HepG2 (cell line): ENCODE data around the gene PLOD3. TPM values are rescaled to one million over a fixed set of nuclear protein-coding genes. Genes with fewer than 3 reads are reported as not detected.

Source experiments
- ATAC-seq: fragments of 200-7000 bp; cut with Tn5 transposase; 3 replicates; pipeline ENCODE4 v1.9.1; 2020; ENCODE audit warnings: mild to moderate bottlenecking, moderate library complexity
- BruUV-seq: library from RNA; stranded (reverse); fragments of 400-500 nt; replicated peaks from 2 replicates; lab custom pipeline; 2021; lab: Mats Ljungman, UMichigan
- CTCF ChIA-PET: fragments of 300-600 bp; formaldehyde crosslinking; extraction: SDS; loops from one replicate; lab custom pipeline; 2021; ENCODE audit warnings: low total read pairs, inconsistent platforms, low intra/inter-chr PET ratio; lab: Yijun Ruan, JAX
- POLR2A ChIA-PET: fragments of 350-600 bp; sonication (Branson Sonifier 250); formaldehyde crosslinking; loops from one replicate; lab custom pipeline; 2020; ENCODE audit warnings: antibody characterized with exemption, inconsistent platforms; lab: Yijun Ruan, JAX
- DNase-seq: peaks from one replicate; pipeline ENCODE4 v3.0.0-alpha.2; 2015; ENCODE audit warnings: low spot score
- FAIRE-seq: peaks from 3 replicates; lab custom pipeline; 2011; peaks lifted over from hg19 to GRCh38; lab: Jason Lieb, UNC
- H2AFZ ChIP-seq: one replicate; pipeline ENCODE4 v1.6.1; 2011; ENCODE audit warnings: low read length, inconsistent platforms
- H3K27ac ChIP-seq: fragments of 300-600 bp; 3 replicates; pipeline ENCODE4 v1.8.0; 2011; ENCODE audit warnings: mixed run types, mild to moderate bottlenecking, mixed read lengths, low read length, inconsistent platforms; ENCODE audit not compliant: insufficient read depth; ENCODE audit errors: extremely low read length
- H3K27me3 ChIP-seq, 2 experiments: fragments of 200-600 bp in 1 of 2; 2 replicates in 1 of 2; 3 replicates in 1 of 2; pipeline versions ENCODE4 v1.6.0 to v1.8.0; 2011; ENCODE audit warnings: low read length in 2 of 2, mild to moderate bottlenecking in 2 of 2, moderate library complexity in 2 of 2, inconsistent platforms in 1 of 2; ENCODE audit not compliant: insufficient read depth in 2 of 2, control insufficient read depth in 1 of 2
- H3K36me3 ChIP-seq, 2 experiments: fragments of 200-600 bp in 1 of 2; replicated peaks in 1 of 2; 2 replicates in 1 of 2; 3 replicates in 1 of 2; pipeline versions ENCODE4 v1.5.1 to v1.8.0; 2011; ENCODE audit warnings: low read length in 2 of 2, inconsistent platforms in 1 of 2; ENCODE audit not compliant: insufficient read depth in 2 of 2, control insufficient read depth in 1 of 2
- H3K4me1 ChIP-seq: 2 replicates; pipeline ENCODE4 v1.5.1; 2012; ENCODE audit warnings: low read length, inconsistent platforms; ENCODE audit not compliant: insufficient read depth
- H3K4me2 ChIP-seq: 2 replicates; pipeline ENCODE4 v1.6.0; 2011; ENCODE audit warnings: low read depth, low read length, inconsistent platforms
- H3K4me3 ChIP-seq, 3 experiments: fragments of 200-600 bp in 1 of 3; sonication (generic), shearing (Covaris generic) in 1 of 3; replicated peaks in 1 of 3; 2 replicates each; pipeline ENCODE4 v1.5.1; 2011 to 2016; ENCODE audit warnings: low read length in 3 of 3, inconsistent platforms in 2 of 3, low read depth in 2 of 3, mild to moderate bottlenecking in 2 of 3, control low read depth in 1 of 3, mixed read lengths in 1 of 3; ENCODE audit not compliant: insufficient read depth in 1 of 3
- H3K79me2 ChIP-seq: one replicate; pipeline ENCODE4 v1.6.1; 2011; ENCODE audit warnings: low read length, inconsistent platforms; ENCODE audit not compliant: insufficient read depth
- H3K9ac ChIP-seq: 2 replicates; pipeline ENCODE4 v1.6.0; 2011; ENCODE audit warnings: mild to moderate bottlenecking, low read depth, low read length, inconsistent platforms; ENCODE audit not compliant: insufficient read depth
- H3K9me3 ChIP-seq: 2 replicates; pipeline ENCODE4 v1.5.1; 2012; ENCODE audit warnings: mild to moderate bottlenecking, low read length
- H4K20me1 ChIP-seq: 2 replicates; pipeline ENCODE4 v1.6.0; 2011; ENCODE audit warnings: inconsistent platforms, mild to moderate bottlenecking, low read length, moderate library complexity; ENCODE audit not compliant: insufficient read depth
- ATF2 ChIP-seq: sonication (generic); formaldehyde crosslinking; IDR thresholded peaks from 2 replicates; pipeline ENCODE4 v1.4.0; 2020; ENCODE audit warnings: missing genetic modification reagents
- LCORL ChIP-seq, 2 experiments: fragments of 450-650 bp in 1 of 2; sonication (generic) in 1 of 2; formaldehyde crosslinking in 1 of 2; IDR thresholded peaks; 2 replicates each; pipeline versions ENCODE4 v1.5.0 to v1.6.1; 2017 to 2020; ENCODE audit warnings: antibody characterized with exemption in 1 of 2, missing genetic modification reagents in 1 of 2
- NR0B2 ChIP-seq: sonication (generic); formaldehyde crosslinking; IDR thresholded peaks from 2 replicates; pipeline ENCODE4 v1.4.0; 2020; ENCODE audit warnings: mild to moderate bottlenecking, missing genetic modification reagents
- PAXIP1 ChIP-seq: sonication (generic); formaldehyde crosslinking; conservative IDR thresholded peaks from 2 replicates; pipeline ENCODE4 v1.4.0; 2020; ENCODE audit warnings: mild to moderate bottlenecking, missing genetic modification reagents, moderate library complexity
- ZBTB40 ChIP-seq, 2 experiments: fragments of 450-650 bp in 1 of 2; sonication (generic) in 1 of 2; formaldehyde crosslinking in 1 of 2; IDR thresholded peaks; 2 replicates each; pipeline versions ENCODE4 v1.6.1 to v1.8.0; 2016 to 2022; ENCODE audit warnings: antibody characterized with exemption in 1 of 2, mild to moderate bottlenecking in 1 of 2, missing genetic modification reagents in 1 of 2
- ZNF34 ChIP-seq: sonication (generic); formaldehyde crosslinking; IDR thresholded peaks from 2 replicates; pipeline ENCODE4 v1.4.0; 2020; ENCODE audit warnings: mild to moderate bottlenecking, missing genetic modification reagents, borderline replicate concordance
- ZNF430 ChIP-seq: sonication (generic); formaldehyde crosslinking; IDR thresholded peaks from 2 replicates; pipeline ENCODE4 v1.9.0; 2021; ENCODE audit warnings: mild to moderate bottlenecking, missing genetic modification reagents
- ZNF501 ChIP-seq: sonication (generic); formaldehyde crosslinking; IDR thresholded peaks from 2 replicates; pipeline ENCODE4 v1.5.1; 2020; ENCODE audit warnings: mild to moderate bottlenecking, moderate library complexity, missing genetic modification reagents
- WGBS: methylation state at CpG from one replicate; pipeline ENCODE4 v1.1.6; 2017; ENCODE audit warnings: low lambda C conversion rate; 5-methylcytosine and 5-hydroxymethylcytosine counted together
- in situ Hi-C: cut with HindIII; loops from 2 replicates; pipeline ENCODE4 v1.10.0; 2017; ENCODE audit warnings: low pct_unique_long_range_greater_than_20kb; ENCODE audit not compliant: extremely low pct_ligation_motif_present
- intact Hi-C: fragments of 100-400 bp; cut with micrococcal nuclease; formaldehyde crosslinking; loops from one replicate; pipeline ENCODE4 v1.10.0; 2022; ENCODE audit not compliant: unreplicated experiment
- polyA plus RNA-seq, 8 experiments: library from polyadenylated mRNA; depleted of rRNA in 3 of 8; stranded (reverse) in 7 of 8; unstranded in 1 of 8; fragments of >200 nt; fragmentation: Illumina TruSeq in 4 of 8; extraction: Trizol in 4 of 8; gene quantifications; 2 replicates each; pipeline versions ENCODE4 v1.2.1 to v1.2.3, GENCODE V29; 2011 to 2016; ENCODE audit warnings: low read depth in 4 of 8, missing spikeins in 1 of 8, mixed read lengths in 1 of 8; ENCODE audit not compliant: insufficient read depth in 1 of 8
- total RNA-seq, 5 experiments: library from RNA; depleted of rRNA; stranded (reverse); fragments of >200 nt; fragmentation: Illumina TruSeq; extraction: Trizol; gene quantifications; 2 replicates each; pipeline ENCODE4 v1.2.3, GENCODE V29; 2016; ENCODE audit warnings: low read depth in 1 of 5

PLOD3 gene
- total and polyA plus RNA-seq, 2 of the 13 experiments (the other 11 are each of a cell fraction or from before 2014, with no cell fraction given), result 65.8 to 67.4 TPM

- peak overlapping the region in 1 of 3 experiments; percentile 48; a peak in 2 of 6 replicates for H3K4me3 ChIP-seq
- no peaks in the 10 kb centered on the region for H4K20me1 ChIP-seq
- in situ Hi-C loops, result no loop called here
- DNase-seq (peak; percentile 32), ATAC-seq (peak; percentile 75), FAIRE-seq (peak; percentile 82)
- H3K9me3 ChIP-seq, result no peaks in the 10 kb centered on the region
- intact Hi-C loops, result no loop called here
- no peaks in the 10 kb centered on the region for H3K27me3 ChIP-seq
- H3K9ac ChIP-seq, result no peak overlapping the region
- peak overlapping the region; percentile 55 for H3K4me2 ChIP-seq
- WGBS, result 15% methylated on average over 4 of the region's 7 CpGs
- H3K27ac ChIP-seq, result peak overlapping the region; percentile 54
- ChIA-PET POLR2A (interaction anchor here (0.9 to 1.5 kb wide), 5 partner anchors 12 to 39 kb away, joined by 3 to 8 read pairs (median 4); partner anchors contain the start of genes MOGAT3, PLOD3 and ZNHIT1), CTCF (no interaction called here)
- no peaks in the 10 kb centered on the region for H3K79me2 ChIP-seq
- H3K36me3 ChIP-seq, result peaks cover 0 to 7% of the 10 kb centered on the region in 2 experiments; a peak in 2 of 5 replicates
- no peak overlapping the region for H2AFZ ChIP-seq
- BruUV-seq, result no TSS peak
- H3K4me1 ChIP-seq, result peaks cover 43% of the 10 kb centered on the region
- TF ChIP-seq ZNF34 (CRISPR knock-in tag) (no peak), ZBTB40 (IDR thresholded peaks at IDR 0.05) (no peak), ZBTB40 (CRISPR knock-in tag; IDR thresholded peaks at IDR 0.05) (no peak), ATF2 (CRISPR knock-in tag) (peak; percentile 17; the same call in 1 of the 2 replicates), NR0B2 (no peak), ZNF501 (CRISPR knock-in tag) (no peak), LCORL (IDR thresholded peaks at IDR 0.05) (no peak), LCORL (CRISPR knock-in tag; IDR thresholded peaks at IDR 0.05) (no peak), PAXIP1 (CRISPR knock-in tag) (peak; percentile 53; the same call in 1 of the 2 replicates), ZNF430 (no peak)
Measured at GRCh38 chr7:101231644-101232043, 14.3 kb upstream of the PLOD3 start.
